ENCODE data around the gene DHRS3.

DNA sequence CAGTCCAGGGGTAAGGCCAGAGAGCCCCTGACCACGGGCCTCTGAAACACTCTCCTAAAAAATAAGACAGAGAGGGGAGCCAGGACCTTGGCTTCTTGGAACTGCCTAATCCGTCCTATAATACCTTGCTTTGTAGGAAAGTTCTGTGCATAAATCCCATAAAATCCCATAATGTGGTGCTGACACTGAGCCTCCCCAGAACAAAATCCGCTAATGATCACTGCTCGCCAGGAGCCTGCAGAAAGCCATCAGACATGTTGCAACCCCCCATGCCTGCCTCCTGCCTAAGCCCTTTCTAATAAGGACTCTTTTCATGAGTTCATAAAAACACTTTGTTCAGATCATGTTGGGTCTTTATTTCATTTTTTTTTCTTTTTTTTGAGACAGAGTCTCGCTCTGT, 9.3 kb upstream of the DHRS3 start:
- TF ChIP-seq POLR2A (IDR thresholded peaks at IDR 0.05) (no peak), EP300 (IDR thresholded peaks at IDR 0.05) (no peak), POLR2AphosphoS5 (IDR thresholded peaks at IDR 0.05) (no peak)
